GM12892 (cell line): ENCODE measurements around the gene TUBB1.

Experiments used
- POLR2A ChIP-seq: IDR thresholded peaks from 2 replicates; pipeline ENCODE4 v1.6.1; 2011; ENCODE audit warnings: low read depth, low read length, control low read depth
- TAF1 ChIP-seq: IDR thresholded peaks from 2 replicates; pipeline ENCODE4 v1.6.1; 2011; ENCODE audit warnings: low read depth, mild to moderate bottlenecking, control low read depth, low read length, borderline replicate concordance

DNA sequence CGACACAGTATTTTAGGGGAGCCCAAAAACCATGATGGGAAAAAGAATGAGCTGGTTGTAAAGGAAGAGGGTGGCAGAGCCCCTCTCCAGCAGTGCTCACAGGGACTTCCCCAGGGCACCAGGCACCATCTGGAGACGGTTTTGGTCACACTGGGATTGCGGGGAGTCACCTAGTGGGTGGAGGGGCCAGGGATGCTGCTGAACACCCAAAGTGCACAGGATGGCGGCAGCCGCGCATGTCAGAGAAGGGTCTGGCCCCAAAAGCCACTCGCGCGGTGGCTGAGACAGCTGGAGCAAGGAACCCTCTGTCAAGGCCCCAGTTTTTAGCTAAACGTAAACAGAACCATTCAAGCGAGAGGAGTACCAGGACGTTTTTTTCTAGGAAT, 23.0 kb upstream of the TUBB1 start:
- TF ChIP-seq TAF1 (no peak), POLR2A (no peak)
